HG03378 (cell line): ENCODE results near the gene AIF1.

Experiments used
- ATAC-seq: cut with Tn5 transposase; IDR thresholded peaks from one replicate; pipeline ENCODE4 v1.9.1; 2021; ENCODE audit warnings: mild to moderate bottlenecking, moderate library complexity; ENCODE audit not compliant: unreplicated experiment

Gene AIF1

GRCh38 chr6:31619805-31620585 is 5.0 kb downstream of the AIF1 start:
- ATAC-seq = peak; percentile 55

- peak; percentile 19 for ATAC-seq
These were observed 5.7 kb downstream of the AIF1 start, which contains the start of gene PRRC2A for GRCh38 chr6:31620586-31621319. TSS of gene PRRC2A (plus strand) at chr6:31620715. CDS start at chr6:31622790, 2,075 bp downstream.

- no peak for ATAC-seq
These were observed 6.4 kb downstream of the AIF1 start for GRCh38 chr6:31621320-31621939.

GRCh38 chr6:31621991-31622390 is 7.0 kb downstream of the AIF1 start:
- no peak for ATAC-seq

GRCh38 chr6:31622684-31623091 is 7.7 kb downstream of the AIF1 start:
- ATAC-seq = no peak

- ATAC-seq = no peak
These were observed 9.0 kb downstream of the AIF1 start for GRCh38 chr6:31624070-31624469.

GRCh38 chr6:31626952-31627351 is 11.9 kb downstream of the AIF1 start:
- ATAC-seq = no peak

- no peak for ATAC-seq
These were observed 12.8 kb downstream of the AIF1 start for GRCh38 chr6:31627690-31628287.

- ATAC-seq = no peak
These were observed 14.0 kb downstream of the AIF1 start for GRCh38 chr6:31629014-31629413.

GRCh38 chr6:31630177-31630934 is 15.3 kb downstream of the AIF1 start:
- no peak for ATAC-seq

GRCh38 chr6:31631209-31631608 is 16.2 kb downstream of the AIF1 start:
- ATAC-seq = no peak

- ATAC-seq = no peak
These were observed 16.7 kb downstream of the AIF1 start for GRCh38 chr6:31631681-31632278.

GRCh38 chr6:31632279-31632946 is 17.4 kb downstream of the AIF1 start:
- no peak for ATAC-seq

GRCh38 chr6:31633447-31633846 is 18.4 kb downstream of the AIF1 start:
- no peak for ATAC-seq

GRCh38 chr6:31634131-31634530 is 19.1 kb downstream of the AIF1 start:
- no peak for ATAC-seq

- no peak for ATAC-seq
These were observed 20.0 kb downstream of the AIF1 start for GRCh38 chr6:31634969-31635575.

GRCh38 chr6:31636698-31637596 is 21.9 kb downstream of the AIF1 start:
- ATAC-seq = no peak

- ATAC-seq = no peak
These were observed 24.0 kb downstream of the AIF1 start for GRCh38 chr6:31639043-31639442.
